GM23338 (cell line): ENCODE results near the gene HRH3.

Experiments used
- CREB1 ChIP-seq: fragments of 250-450 bp; sonication (Bioruptor Pico); IDR thresholded peaks from 2 replicates; pipeline ENCODE4 v1.5.0; 2020; ENCODE audit warnings: low read depth, mild to moderate bottlenecking, moderate library complexity
- CTCF ChIP-seq, 2 experiments: fragments of 200-600 bp in 1 of 2; sonication (generic) in 1 of 2; conservative IDR thresholded peaks; 2 replicates each; pipeline versions ENCODE4 v1.5.1 to v1.6.1; 2016 to 2017; ENCODE audit warnings: antibody characterized with exemption in 2 of 2, low read depth in 2 of 2, mild to moderate bottlenecking in 2 of 2, moderate library complexity in 1 of 2
- EZH2 ChIP-seq: fragments of 200-600 bp; sonication (generic); IDR thresholded peaks from one replicate; pipeline ENCODE4 v1.8.0; 2017; ENCODE audit warnings: antibody characterized with exemption, mild to moderate bottlenecking, low read depth; ENCODE audit not compliant: unreplicated experiment
- EZH2phosphoT487 ChIP-seq: fragments of 200-600 bp; sonication (generic); IDR thresholded peaks from one replicate; pipeline ENCODE4 v1.8.1; 2018; ENCODE audit warnings: antibody characterized with exemption; ENCODE audit not compliant: unreplicated experiment
- JUNB ChIP-seq: IDR thresholded peaks from one replicate; pipeline ENCODE4 v1.6.1; 2016; ENCODE audit warnings: antibody characterized with exemption; ENCODE audit not compliant: unreplicated experiment
- NANOG ChIP-seq: IDR thresholded peaks from 2 replicates; pipeline ENCODE4 v1.6.1; 2016; ENCODE audit warnings: antibody characterized with exemption, borderline replicate concordance
- POLR2AphosphoS5 ChIP-seq: IDR thresholded peaks from 2 replicates; pipeline ENCODE4 v1.6.1; 2016; ENCODE audit warnings: antibody characterized with exemption, low read depth
- ZNF114 ChIP-seq: fragments of 250-450 bp; sonication (Bioruptor Pico); IDR thresholded peaks from 2 replicates; pipeline ENCODE4 v1.5.0; 2020; ENCODE audit warnings: mild to moderate bottlenecking, moderate library complexity
- ZNF331 ChIP-seq: fragments of 250-450 bp; sonication (Bioruptor Pico); IDR thresholded peaks from 2 replicates; pipeline ENCODE4 v1.5.0; 2020; ENCODE audit warnings: low read depth, mild to moderate bottlenecking, moderate library complexity
- TF ChIP-seq, protein P1 (sequence below): IDR thresholded peaks from one replicate; pipeline ENCODE4 v1.6.1; 2018; ENCODE audit warnings: antibody characterized with exemption; ENCODE audit not compliant: unreplicated experiment

- TF ChIP-seq CTCF (conservative IDR thresholded peaks at IDR 0.05; ENCODE audit: low read depth in 2 of 2) (no peak), POLR2AphosphoS5 (no peak), EZH2 (no peak), JUNB (no peak), CREB1 (CRISPR knock-in tag) (no peak), EZH2phosphoT487 (no peak), ZNF331 (no peak), ZNF114 (CRISPR knock-in tag) (no peak), NANOG (no peak)
- TF ChIP-seq, protein P1, sequence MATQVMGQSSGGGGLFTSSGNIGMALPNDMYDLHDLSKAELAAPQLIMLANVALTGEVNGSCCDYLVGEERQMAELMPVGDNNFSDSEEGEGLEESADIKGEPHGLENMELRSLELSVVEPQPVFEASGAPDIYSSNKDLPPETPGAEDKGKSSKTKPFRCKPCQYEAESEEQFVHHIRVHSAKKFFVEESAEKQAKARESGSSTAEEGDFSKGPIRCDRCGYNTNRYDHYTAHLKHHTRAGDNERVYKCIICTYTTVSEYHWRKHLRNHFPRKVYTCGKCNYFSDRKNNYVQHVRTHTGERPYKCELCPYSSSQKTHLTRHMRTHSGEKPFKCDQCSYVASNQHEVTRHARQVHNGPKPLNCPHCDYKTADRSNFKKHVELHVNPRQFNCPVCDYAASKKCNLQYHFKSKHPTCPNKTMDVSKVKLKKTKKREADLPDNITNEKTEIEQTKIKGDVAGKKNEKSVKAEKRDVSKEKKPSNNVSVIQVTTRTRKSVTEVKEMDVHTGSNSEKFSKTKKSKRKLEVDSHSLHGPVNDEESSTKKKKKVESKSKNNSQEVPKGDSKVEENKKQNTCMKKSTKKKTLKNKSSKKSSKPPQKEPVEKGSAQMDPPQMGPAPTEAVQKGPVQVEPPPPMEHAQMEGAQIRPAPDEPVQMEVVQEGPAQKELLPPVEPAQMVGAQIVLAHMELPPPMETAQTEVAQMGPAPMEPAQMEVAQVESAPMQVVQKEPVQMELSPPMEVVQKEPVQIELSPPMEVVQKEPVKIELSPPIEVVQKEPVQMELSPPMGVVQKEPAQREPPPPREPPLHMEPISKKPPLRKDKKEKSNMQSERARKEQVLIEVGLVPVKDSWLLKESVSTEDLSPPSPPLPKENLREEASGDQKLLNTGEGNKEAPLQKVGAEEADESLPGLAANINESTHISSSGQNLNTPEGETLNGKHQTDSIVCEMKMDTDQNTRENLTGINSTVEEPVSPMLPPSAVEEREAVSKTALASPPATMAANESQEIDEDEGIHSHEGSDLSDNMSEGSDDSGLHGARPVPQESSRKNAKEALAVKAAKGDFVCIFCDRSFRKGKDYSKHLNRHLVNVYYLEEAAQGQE: no peak
Observed at GRCh38 chr20:62238569-62239277, 18.6 kb upstream of the HRH3 start.
